Smooth muscle cell (in vitro differentiated cells): ENCODE results near the gene HNF4A. TPM values are rescaled to one million over a fixed set of nuclear protein-coding genes. Genes with fewer than 3 reads are reported as not detected.

ENCODE experiments used
- DNase-seq: peaks from one replicate; lab custom pipeline; 2025; ENCODE audit not compliant: unreplicated experiment; lab: John Stamatoyannopoulos, UW
- H2AFZ ChIP-seq: fragments of 200-600 bp; sonication (generic); 2 replicates; pipeline ENCODE4 v1.6.0; 2016; ENCODE audit warnings: antibody characterized with exemption, low read depth, mild to moderate bottlenecking
- H3F3A ChIP-seq: fragments of 200-600 bp; sonication (generic); 2 replicates; pipeline ENCODE4 v1.6.0; 2017; ENCODE audit warnings: antibody characterized with exemption, low read depth
- H3K27ac ChIP-seq: fragments of 200-600 bp; sonication (generic); 2 replicates; pipeline ENCODE4 v1.5.1; 2016; ENCODE audit warnings: low read depth, mild to moderate bottlenecking
- H3K27me3 ChIP-seq: fragments of 200-600 bp; sonication (generic); 2 replicates; pipeline ENCODE4 v1.6.1; 2016; ENCODE audit warnings: low read depth, mild to moderate bottlenecking
- H3K36me3 ChIP-seq: fragments of 200-600 bp; sonication (generic); 2 replicates; pipeline ENCODE4 v1.5.1; 2016; ENCODE audit warnings: low read depth
- H3K4me1 ChIP-seq: fragments of 200-600 bp; sonication (generic); 2 replicates; pipeline ENCODE4 v1.5.1; 2016; ENCODE audit warnings: low read depth
- H3K4me2 ChIP-seq: fragments of 200-600 bp; sonication (generic); 2 replicates; pipeline ENCODE4 v1.6.0; 2016; ENCODE audit warnings: mild to moderate bottlenecking
- H3K4me3 ChIP-seq: fragments of 200-600 bp; sonication (generic); 2 replicates; pipeline ENCODE4 v1.5.1; 2016; ENCODE audit warnings: mild to moderate bottlenecking
- H3K79me2 ChIP-seq: fragments of 200-600 bp; sonication (generic); 2 replicates; pipeline ENCODE4 v1.6.0; 2016; ENCODE audit warnings: low read depth, mild to moderate bottlenecking
- H3K9ac ChIP-seq: fragments of 200-600 bp; sonication (generic); 2 replicates; pipeline ENCODE4 v1.6.0; 2016; ENCODE audit warnings: low read depth
- H3K9me3 ChIP-seq: fragments of 200-600 bp; sonication (generic); replicated peaks from 2 replicates; pipeline ENCODE4 v1.5.1; 2016; ENCODE audit warnings: low read depth
- H4K20me1 ChIP-seq: fragments of 200-600 bp; sonication (generic); 2 replicates; pipeline ENCODE4 v1.6.0; 2016; ENCODE audit warnings: low read depth
- CTCF ChIP-seq: fragments of 200-600 bp; sonication (generic); IDR thresholded peaks from 2 replicates; pipeline ENCODE4 v1.5.1; 2017; ENCODE audit warnings: borderline replicate concordance, mild to moderate bottlenecking, antibody characterized with exemption; ENCODE audit not compliant: insufficient read depth, poor library complexity, severe bottlenecking
- WGBS: methylation state at CpG from one replicate; pipeline ENCODE4 v1.1.7; 2016; ENCODE audit warnings: low lambda C conversion rate; 5-methylcytosine and 5-hydroxymethylcytosine counted together
- polyA plus RNA-seq: library from polyadenylated mRNA; unstranded; fragments of >200 nt; fragmentation: Nextera tagmentation; extraction: Ambion mirVana; gene quantifications from 2 replicates; pipeline ENCODE4 v1.2.1, GENCODE V29; 2016
- total RNA-seq: library from RNA; depleted of rRNA; stranded (reverse); fragments of >200 nt; gene quantifications from 2 replicates; pipeline ENCODE4 v1.2.3, GENCODE V29; 2014

Gene HNF4A
- total and polyA plus RNA-seq, 2 experiments from 2014 or later = not detected

DNA sequence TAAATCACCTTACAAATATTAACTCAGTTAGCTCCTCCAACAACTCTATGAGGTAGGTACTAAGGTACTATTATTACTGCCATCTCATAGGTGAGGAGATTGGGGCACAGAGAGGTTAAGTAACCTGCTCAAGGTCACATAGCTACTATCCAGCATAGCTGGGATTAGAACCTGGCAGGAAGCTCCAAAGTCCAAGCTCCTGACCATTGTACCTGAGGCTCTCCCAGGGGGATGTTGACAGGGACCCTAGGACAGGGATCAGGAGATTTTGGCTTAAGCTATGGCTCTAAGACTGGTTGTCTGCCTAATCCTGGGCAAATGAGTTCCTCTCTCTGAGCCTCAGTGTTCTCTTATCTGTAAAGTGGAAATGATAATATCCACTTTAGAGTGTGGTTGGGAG, 59.3 kb downstream of the HNF4A start:
- H3K36me3 ChIP-seq = no peaks in the 10 kb centered on the region
- H3K4me1 ChIP-seq = no peaks in the 10 kb centered on the region
- no peaks in the 10 kb centered on the region for H4K20me1 ChIP-seq
- DNase-seq = no peak
- no peak overlapping the region for H3K27ac ChIP-seq
- TF ChIP-seq CTCF = no peak
- no peaks in the 10 kb centered on the region for H3K79me2 ChIP-seq
- peaks cover 5% of the 10 kb centered on the region for H3K27me3 ChIP-seq
- no peak overlapping the region for H3K4me2 ChIP-seq
- no peaks in the 10 kb centered on the region for H3F3A ChIP-seq
- H3K4me3 ChIP-seq = no peak overlapping the region
- no peak overlapping the region for H3K9ac ChIP-seq
- H2AFZ ChIP-seq = no peak overlapping the region
- no peaks in the 10 kb centered on the region for H3K9me3 ChIP-seq

- H3K9ac ChIP-seq = no peak overlapping the region
- no peak for TF ChIP-seq CTCF
- H2AFZ ChIP-seq = no peak overlapping the region
- H3F3A ChIP-seq = no peaks in the 10 kb centered on the region
- H3K27ac ChIP-seq = no peak overlapping the region
- H3K4me1 ChIP-seq = no peaks in the 10 kb centered on the region
- H3K4me3 ChIP-seq = no peak overlapping the region
- H3K9me3 ChIP-seq = no peaks in the 10 kb centered on the region
- peaks cover 5% of the 10 kb centered on the region for H3K27me3 ChIP-seq
- H3K79me2 ChIP-seq = no peaks in the 10 kb centered on the region
- H4K20me1 ChIP-seq = no peaks in the 10 kb centered on the region
- no peaks in the 10 kb centered on the region for H3K36me3 ChIP-seq
- no peak for DNase-seq
- H3K4me2 ChIP-seq = no peak overlapping the region
- WGBS = 92% methylated on average over 13 of the region's 13 CpGs
Observed at GRCh38 chr20:44415833-44416715, 60.6 kb downstream of the HNF4A start.

DNA sequence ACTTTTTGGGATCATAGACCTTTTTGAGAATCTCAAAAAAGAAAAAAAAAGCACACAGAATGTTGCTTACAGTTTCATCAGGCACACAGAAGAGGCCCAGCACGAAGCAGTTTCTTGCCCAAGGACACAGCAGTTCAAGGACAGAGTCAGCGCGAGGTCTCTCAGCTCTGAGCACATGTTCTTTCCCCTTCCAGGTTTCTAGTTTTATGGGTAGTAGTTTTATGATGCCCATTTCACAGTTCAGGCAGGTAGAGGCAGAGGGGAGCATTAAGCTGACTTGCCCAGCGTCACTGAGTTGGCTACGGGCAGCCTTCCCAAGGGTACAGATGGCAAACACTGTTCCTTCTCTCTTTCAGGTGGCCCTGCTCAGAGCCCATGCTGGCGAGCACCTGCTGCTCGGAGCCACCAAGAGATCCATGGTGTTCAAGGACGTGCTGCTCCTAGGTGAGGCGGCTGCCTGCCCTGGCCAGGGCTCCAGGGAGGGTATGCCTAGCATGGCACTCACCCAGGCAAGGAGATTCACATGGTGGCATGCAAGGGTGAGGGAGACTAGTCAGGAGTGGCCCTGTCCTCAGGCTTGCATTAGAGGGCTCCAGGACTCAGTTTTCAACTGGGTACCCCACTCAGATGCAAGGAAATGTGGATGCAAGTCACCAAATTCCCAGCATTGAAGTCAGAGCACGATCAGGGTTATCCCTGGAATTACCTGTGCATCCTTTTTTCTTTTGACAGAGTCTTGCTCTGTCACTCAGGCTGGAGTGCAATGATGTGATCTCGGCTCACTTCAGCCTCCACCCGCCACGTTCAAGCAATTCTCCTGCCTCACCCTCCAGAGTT, 62.8 kb downstream of the HNF4A start:
- 86% methylated on average over 13 of the region's 13 CpGs for WGBS
- TF ChIP-seq CTCF = no peak

More for the DNA sequence above, 62.8 kb downstream of the HNF4A start:
- H3K27me3 ChIP-seq = peaks cover 5% of the 10 kb centered on the region
- H3K4me1 ChIP-seq = no peaks in the 10 kb centered on the region
- no peaks in the 10 kb centered on the region for H3F3A ChIP-seq
- no peaks in the 10 kb centered on the region for H4K20me1 ChIP-seq
- H3K9ac ChIP-seq = no peak overlapping the region
- no peaks in the 10 kb centered on the region for H3K9me3 ChIP-seq
- no peak overlapping the region for H3K27ac ChIP-seq
- H3K36me3 ChIP-seq = no peaks in the 10 kb centered on the region
- no peak overlapping the region for H2AFZ ChIP-seq
- H3K79me2 ChIP-seq = no peaks in the 10 kb centered on the region
- DNase-seq = no peak
- no peak overlapping the region for H3K4me3 ChIP-seq
- H3K4me2 ChIP-seq = no peak overlapping the region
